ENCODE results near the gene VPS13A.
"Not testable (repeated sequence)": the region's sequence is repeated elsewhere in the genome, so short reads cannot be mapped to it uniquely, and the experiment has no call there.

VPS13A gene

DNA sequence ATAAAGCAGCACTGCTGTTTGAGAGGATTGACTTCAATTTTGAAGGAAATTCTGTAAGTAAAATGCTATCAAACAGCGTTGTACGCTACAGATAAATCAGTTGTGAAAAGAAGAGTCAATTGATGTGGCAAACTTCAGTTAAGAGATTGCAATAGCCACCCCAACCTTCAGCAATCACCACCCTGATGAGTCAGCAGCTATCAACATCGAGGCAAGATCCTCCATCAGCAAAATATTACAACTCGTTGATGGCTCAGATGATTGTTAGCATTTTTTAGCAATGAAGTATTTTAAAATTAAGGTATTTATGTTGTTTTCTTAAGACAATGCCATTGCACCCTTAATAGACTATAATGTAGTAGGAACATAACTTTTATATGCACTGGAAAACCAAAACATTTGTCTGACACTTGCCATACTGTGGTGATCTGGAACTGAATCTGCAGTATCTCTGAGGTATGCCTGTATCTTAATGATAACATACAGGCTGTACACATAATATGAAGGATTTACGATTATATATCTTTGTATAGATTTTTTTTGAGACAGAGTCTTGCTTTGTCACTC, 47.5 kb downstream of the VPS13A start:
- no peak overlapping the region for H3K4me3 ChIP-seq (ENCODE audit: low read length)
- TF ChIP-seq ZNF274 (IDR thresholded peaks at IDR 0.05; ENCODE audit: low read depth, low read length), result no peak

DNA sequence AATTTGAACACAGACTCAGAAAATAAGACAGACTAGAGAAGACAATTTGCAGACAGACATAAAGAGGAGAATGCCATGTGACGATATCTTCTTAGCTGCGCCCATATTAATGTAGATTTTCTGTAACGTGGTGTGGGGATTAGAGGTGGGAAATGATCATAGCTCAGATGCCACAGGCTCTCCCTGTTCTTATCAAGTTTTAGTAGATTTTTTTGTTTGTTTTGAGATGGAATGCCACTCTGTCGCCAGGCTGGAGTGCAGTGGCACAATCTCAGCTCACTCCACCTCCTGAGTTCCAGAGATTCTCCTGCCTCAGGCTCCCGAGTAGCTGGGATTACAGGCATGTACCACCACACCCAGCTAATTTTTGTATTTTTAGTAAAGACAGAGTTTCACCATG, 59.4 kb downstream of the VPS13A start:
- no peak for TF ChIP-seq ZNF274 (IDR thresholded peaks at IDR 0.05; ENCODE audit: low read depth, low read length)
- H3K4me3 ChIP-seq (ENCODE audit: low read length), result no peak overlapping the region

DNA sequence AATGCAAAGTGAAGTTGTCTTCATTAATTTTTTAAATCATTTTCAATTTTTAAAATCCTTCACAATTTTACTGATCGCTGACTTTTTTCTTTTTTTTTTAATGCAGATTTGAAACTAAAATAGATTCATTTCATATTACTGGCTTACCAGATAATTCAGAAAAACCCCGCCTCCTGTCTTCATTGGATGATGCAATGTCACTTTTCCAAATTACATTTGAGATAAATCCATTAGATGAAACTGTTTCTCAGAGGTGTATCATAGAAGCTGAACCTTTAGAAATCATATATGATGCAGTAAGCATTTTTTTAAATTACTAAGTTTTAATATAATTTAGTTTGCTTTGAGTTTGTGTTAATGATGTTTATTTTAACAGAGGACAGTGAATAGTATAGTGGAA, 60.6 kb downstream of the VPS13A start:
- no peak overlapping the region for H3K4me3 ChIP-seq (ENCODE audit: low read length)
- no peak for TF ChIP-seq ZNF274 (IDR thresholded peaks at IDR 0.05; ENCODE audit: low read depth, low read length)

DNA sequence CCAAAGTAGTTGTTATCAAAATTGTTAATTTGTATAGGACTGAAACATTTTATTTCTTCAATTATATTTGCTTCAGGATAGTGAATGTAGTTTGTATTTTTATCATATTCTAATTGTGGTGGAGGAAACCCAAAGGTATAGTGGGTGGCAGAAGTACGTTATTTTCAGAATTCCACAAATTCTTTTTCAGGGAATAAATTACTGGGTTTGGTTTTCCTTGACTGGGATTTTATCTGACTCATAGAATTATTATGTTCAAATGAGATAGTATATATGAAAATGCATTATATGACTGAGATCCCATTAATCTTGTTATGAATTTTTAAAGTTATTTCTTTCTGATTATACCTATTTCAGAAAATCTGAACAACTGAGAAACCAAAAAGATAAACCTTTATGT, 73.7 kb downstream of the VPS13A start:
- TF ChIP-seq ZNF274 (IDR thresholded peaks at IDR 0.05; ENCODE audit: low read depth, low read length), result no peak
- no peak overlapping the region for H3K4me3 ChIP-seq (ENCODE audit: low read length)

DNA sequence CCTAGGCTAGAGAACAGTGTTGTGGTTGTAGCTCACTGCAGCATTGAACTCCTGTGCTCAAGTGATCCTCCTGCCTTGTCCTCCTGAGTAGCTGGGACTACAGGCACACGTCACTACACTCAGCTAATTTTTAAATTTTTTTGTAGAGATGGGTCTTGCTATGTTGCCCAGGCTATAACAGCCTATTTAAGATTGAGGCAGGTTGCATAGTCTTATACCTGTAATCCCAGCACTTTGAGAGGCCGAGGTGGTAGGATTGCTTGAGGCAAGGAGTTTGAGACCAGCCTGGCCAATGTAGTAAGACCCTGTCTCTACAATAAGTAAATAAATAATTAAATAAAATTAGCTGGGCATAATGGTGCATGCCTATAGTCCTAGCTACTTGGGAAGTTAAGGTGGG, 79.9 kb downstream of the VPS13A start:
- H3K4me3 ChIP-seq (ENCODE audit: low read length), result no peak overlapping the region
- no peak for TF ChIP-seq ZNF274 (IDR thresholded peaks at IDR 0.05; ENCODE audit: low read depth, low read length)

DNA sequence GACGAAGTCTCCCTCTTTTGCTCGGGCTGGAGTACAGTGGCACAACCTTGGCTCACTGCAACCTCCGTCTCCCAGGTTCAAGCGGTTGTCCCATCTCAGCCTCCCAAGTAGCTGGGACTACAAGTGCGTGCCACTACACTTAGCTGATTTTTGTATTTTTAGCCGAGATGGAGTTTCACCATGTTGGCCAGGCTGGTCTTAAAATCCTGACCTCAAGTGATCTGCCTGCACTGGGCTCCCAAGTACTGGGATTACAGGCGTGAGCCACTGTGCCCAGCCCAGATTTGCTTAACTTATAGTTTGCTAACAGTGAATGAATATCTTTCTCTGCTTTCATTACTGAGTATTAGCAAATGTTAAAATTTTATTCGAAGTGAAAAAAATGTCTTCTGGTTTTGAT, 84.3 kb downstream of the VPS13A start:
- TF ChIP-seq ZNF274 (IDR thresholded peaks at IDR 0.05; ENCODE audit: low read depth, low read length), result no peak
- no peak overlapping the region for H3K4me3 ChIP-seq (ENCODE audit: low read length)

DNA sequence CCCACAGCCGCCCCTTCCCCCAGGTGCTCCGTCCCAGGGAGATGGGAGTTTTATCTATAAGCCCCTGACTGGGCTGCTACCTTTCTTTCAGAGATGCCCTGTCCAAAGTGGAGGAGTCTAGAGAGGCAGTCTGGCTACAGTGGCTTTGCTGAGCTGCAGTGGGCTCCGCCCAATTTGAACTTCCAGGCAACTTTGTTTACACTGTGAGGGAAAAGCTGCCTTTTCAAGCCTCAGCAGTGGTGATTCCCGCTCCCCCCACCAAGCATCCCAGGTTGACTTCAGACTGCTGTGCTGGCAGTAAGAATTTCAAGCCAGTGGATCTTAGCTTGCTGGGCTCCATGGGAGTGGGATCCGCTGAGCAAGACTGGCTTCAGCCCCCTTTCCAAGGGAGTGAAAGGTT, 90.4 kb downstream of the VPS13A start:
- not testable (repeated sequence) for H3K4me3 ChIP-seq (ENCODE audit: low read length)

DNA sequence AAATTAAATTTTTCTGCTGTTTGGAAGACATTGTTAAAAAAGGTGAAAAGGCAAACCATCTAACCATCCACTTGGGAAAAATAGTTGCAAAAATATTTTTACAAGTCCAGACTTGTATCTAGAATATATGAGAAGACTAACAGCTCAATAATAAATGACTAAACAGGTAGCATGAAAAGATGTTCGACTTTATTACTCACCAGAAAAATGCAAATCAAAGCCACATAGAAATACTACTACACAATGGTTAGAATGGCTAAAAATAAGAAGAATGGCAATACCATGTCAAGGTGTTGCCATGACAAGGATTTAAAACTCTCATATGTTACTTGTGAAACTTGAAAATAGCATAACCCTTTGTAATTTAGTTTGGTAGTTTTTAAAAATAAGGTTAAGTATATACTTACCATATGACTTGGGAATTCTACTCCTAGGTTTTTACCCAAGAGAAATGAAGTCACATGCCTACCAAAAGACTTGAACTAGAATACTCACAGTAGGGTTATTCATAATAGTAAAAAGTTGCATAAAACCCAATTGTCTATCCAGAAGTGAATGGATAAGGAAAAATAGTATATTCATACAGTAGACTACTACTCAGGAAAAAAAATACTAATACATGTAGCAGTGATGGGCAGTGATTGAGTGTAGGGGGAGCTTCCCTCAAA, 93.8 kb downstream of the VPS13A start:
- TF ChIP-seq ZNF274 (IDR thresholded peaks at IDR 0.05; ENCODE audit: low read depth, low read length), result no peak
- no peak overlapping the region for H3K4me3 ChIP-seq (ENCODE audit: low read length)

DNA sequence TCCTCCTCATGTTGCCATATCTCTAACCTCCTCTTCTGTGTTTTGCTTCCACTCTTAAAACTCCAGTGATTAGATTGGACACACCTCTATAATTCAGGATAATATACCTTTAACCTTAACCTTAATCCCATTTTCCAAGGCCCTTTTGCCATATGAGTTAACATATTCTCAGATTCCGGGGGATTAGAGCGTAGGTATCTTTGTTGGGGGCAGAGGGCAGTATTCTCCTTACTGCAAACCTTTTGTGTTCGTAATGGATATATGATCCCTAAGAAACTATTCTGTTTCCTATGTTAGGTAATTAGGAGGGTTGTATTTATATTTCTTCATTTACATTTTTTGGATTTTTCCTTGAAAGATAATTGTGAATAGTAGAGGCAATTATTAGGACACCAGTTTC, 99.5 kb downstream of the VPS13A start:
- no peak for TF ChIP-seq ZNF274 (IDR thresholded peaks at IDR 0.05; ENCODE audit: low read depth, low read length)
- no peak overlapping the region for H3K4me3 ChIP-seq (ENCODE audit: low read length)

DNA sequence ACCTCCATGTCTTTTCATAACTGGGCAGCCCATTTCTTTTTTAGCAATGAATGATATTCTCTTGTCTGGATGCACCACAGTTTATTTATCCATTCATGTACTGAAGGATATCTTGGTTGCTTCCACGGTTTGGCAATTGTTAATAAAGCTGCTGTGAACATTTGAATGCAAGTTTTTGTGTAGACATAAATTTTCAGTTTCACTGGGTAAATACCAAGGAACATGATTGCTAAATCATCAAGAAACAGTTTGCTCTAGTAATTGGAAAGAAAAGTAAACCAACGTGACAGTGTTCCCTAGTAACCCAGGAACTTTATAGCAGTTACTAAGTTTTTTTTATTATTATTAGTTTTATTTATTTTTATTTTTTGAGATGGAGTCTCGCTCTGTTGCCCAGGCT, 100.4 kb downstream of the VPS13A start:
- no peak for TF ChIP-seq ZNF274 (IDR thresholded peaks at IDR 0.05; ENCODE audit: low read depth, low read length)
- H3K4me3 ChIP-seq (ENCODE audit: low read length), result no peak overlapping the region

DNA sequence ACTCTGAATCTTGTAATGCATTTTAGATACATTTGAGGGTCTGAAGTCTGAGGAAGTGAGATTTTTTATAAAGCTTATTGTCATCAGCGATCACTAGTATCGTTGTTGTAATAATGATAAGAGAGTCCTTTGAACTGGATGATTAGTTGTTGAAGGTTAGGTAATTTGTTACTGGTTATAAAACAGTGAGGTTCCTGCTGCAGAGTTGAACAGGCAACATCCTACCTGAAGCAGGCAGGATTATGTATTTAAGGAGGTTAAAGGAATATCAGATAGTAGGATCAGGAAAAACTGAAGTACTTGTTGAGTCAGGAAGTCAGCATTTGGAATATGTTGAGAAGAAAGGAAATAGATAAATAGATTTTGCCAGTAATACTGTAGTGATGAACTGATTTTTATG, 106.7 kb downstream of the VPS13A start:
- TF ChIP-seq ZNF274 (IDR thresholded peaks at IDR 0.05; ENCODE audit: low read depth, low read length), result no peak
- H3K4me3 ChIP-seq (ENCODE audit: low read length), result no peak overlapping the region

DNA sequence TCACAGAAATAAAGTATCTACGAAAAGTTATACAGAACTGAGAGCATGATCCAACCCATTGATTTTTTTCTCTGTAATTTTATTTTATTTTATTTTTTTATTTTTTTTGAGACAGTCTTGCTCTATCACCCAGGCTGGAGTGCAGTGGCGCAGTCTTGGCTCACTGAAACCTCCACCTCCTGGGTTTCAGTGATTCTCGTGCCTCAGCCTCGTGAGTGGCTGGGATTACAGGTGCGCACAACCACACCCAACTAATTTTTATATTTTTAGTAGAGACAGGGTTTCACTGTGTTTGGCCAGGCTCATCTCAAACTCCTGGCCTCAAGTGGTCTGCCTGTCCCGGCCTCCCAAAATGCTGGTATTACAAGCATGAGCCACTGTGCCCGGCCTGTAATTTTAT, 107.3 kb downstream of the VPS13A start:
- no peak for TF ChIP-seq ZNF274 (IDR thresholded peaks at IDR 0.05; ENCODE audit: low read depth, low read length)
- H3K4me3 ChIP-seq (ENCODE audit: low read length), result no peak overlapping the region

DNA sequence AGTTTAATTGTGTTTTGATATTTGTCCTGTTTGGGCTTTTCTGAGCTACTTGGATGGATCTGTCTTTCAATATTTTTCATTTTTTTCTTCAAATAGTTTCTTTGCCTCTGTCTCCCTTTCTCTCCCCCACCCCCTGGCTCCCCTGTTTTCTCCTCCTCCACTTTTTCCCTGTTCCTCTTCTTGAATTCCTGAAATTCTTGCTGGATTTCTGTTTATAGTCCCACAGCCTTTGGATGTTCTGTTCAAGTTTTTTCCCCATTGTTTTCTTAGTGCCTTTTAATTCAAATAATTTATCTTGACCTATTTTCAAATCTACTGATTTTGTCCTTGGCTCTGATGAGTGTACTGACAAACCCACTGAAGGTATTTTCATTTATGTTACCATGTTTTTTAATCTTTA, 113.0 kb downstream of the VPS13A start:
- no peak overlapping the region for H3K4me3 ChIP-seq (ENCODE audit: low read length)
- no peak for TF ChIP-seq ZNF274 (IDR thresholded peaks at IDR 0.05; ENCODE audit: low read depth, low read length)

DNA sequence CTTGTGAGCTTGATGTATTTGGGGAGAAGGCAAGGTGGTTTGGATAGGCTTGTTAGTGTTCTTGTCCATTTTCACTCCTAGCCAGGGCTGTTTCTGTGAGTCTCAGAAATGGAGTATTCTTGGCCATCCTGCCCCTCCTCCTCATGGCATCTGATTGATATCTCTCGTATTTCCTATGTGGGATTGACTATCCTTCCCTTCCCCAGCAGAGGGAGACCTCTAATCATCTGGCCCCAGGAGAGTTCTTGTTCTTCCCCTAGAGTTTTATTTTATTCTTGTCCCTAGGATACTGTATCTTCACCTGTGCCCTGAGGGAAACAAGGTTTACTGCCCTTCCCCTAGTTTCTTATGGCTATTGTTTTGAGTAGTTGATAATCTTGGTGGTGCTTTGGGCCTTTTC, 114.4 kb downstream of the VPS13A start:
- no peak overlapping the region for H3K4me3 ChIP-seq (ENCODE audit: low read length)
- TF ChIP-seq ZNF274 (IDR thresholded peaks at IDR 0.05; ENCODE audit: low read depth, low read length), result no peak

DNA sequence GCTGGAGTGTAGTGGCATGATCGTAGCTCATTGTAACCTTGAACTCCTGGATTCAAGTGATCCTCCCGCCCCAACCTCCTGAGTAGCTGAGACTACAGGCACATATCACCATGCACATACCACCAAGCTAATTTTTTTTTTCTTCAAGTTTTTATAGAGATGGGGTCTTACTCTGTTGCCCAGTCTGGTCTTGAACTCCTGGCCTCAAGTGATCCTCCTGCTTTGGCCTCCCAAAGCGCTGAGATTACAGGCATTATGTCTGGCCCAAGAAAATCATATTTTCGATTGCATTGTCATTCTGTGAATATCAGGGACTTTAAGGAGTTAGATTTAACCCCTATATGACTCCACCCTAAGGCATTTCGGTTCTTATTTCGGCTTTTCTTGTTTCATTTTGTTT, 116.6 kb downstream of the VPS13A start:
- TF ChIP-seq ZNF274 (IDR thresholded peaks at IDR 0.05; ENCODE audit: low read depth, low read length), result no peak
- no peak overlapping the region for H3K4me3 ChIP-seq (ENCODE audit: low read length)

DNA sequence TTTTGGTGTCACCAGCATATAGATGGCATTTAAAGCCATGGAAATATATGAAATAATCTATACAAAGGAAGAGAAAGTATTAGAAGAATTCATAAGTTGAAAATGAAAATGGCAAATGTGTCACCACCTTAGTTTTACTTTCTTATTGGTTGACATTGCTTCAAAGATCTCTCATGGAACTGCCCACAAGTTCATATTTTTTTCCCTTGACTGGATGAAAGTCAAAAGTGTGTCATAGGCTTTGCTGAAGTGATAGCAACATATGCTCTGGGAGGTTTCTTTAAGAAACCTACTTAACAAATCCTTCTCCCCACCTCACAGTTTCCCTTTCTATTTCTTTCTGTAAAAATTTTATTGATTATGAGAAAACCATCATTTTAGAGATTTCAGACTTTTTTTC, 127.2 kb downstream of the VPS13A start:
- H3K4me3 ChIP-seq (ENCODE audit: low read length), result no peak overlapping the region
- no peak for TF ChIP-seq ZNF274 (IDR thresholded peaks at IDR 0.05; ENCODE audit: low read depth, low read length)
